Fibroblast of gingiva (primary cell): ENCODE results near the gene CDH13.
A peak's percentile ranks its signal among the peaks of the same experiment; 100 is the strongest.
"Not testable (repeated sequence)": the region's sequence is repeated elsewhere in the genome, so short reads cannot be mapped to it uniquely, and the experiment has no call there.

Experiments used
- DNase-seq: peaks from one replicate; pipeline ENCODE4 v3.0.0-alpha.2; 2011; ENCODE audit warnings: low read depth

Gene CDH13

GRCh38 chr16:82891424-82891823 is 264.7 kb downstream of the CDH13 start:
- DNase-seq, result no peak

- no peak for DNase-seq
Measured at GRCh38 chr16:82891918-82892317, 265.1 kb downstream of the CDH13 start.

GRCh38 chr16:82892324-82892723 is 265.6 kb downstream of the CDH13 start:
- DNase-seq, result no peak

GRCh38 chr16:82895843-82896242 is 269.1 kb downstream of the CDH13 start:
- DNase-seq, result no peak

- no peak for DNase-seq
Measured at GRCh38 chr16:82899006-82899405, 272.2 kb downstream of the CDH13 start.

- DNase-seq, result peak; percentile 36
Measured at GRCh38 chr16:82899731-82900450, 273.1 kb downstream of the CDH13 start.

- DNase-seq, result no peak
Measured at GRCh38 chr16:82900559-82900958, 273.8 kb downstream of the CDH13 start.

- DNase-seq, result no peak
Measured at GRCh38 chr16:82911925-82912324, 285.2 kb downstream of the CDH13 start.

GRCh38 chr16:82915139-82915824 is 288.5 kb downstream of the CDH13 start:
- DNase-seq, result no peak

GRCh38 chr16:82917886-82918595 is 291.3 kb downstream of the CDH13 start:
- DNase-seq, result no peak

- DNase-seq, result no peak
Measured at GRCh38 chr16:82924075-82924854, 297.5 kb downstream of the CDH13 start.

- no peak for DNase-seq
Measured at GRCh38 chr16:82926500-82926899, 299.7 kb downstream of the CDH13 start.

- not testable (repeated sequence) for DNase-seq
Measured at GRCh38 chr16:82933933-82934332, 307.2 kb downstream of the CDH13 start.

- DNase-seq, result no peak
Measured at GRCh38 chr16:82935766-82936165, 309.0 kb downstream of the CDH13 start.

GRCh38 chr16:82936941-82937551 is 310.3 kb downstream of the CDH13 start:
- no peak for DNase-seq

- no peak for DNase-seq
Measured at GRCh38 chr16:82937926-82938520, 311.3 kb downstream of the CDH13 start.

GRCh38 chr16:82943371-82943770 is 316.6 kb downstream of the CDH13 start:
- DNase-seq, result no peak

GRCh38 chr16:82945420-82946101 is 318.8 kb downstream of the CDH13 start:
- DNase-seq, result no peak

- no peak for DNase-seq
Measured at GRCh38 chr16:82947698-82948097, 320.9 kb downstream of the CDH13 start.

GRCh38 chr16:82949016-82949415 is 322.2 kb downstream of the CDH13 start:
- DNase-seq, result no peak

- no peak for DNase-seq
Measured at GRCh38 chr16:82953517-82953916, 326.7 kb downstream of the CDH13 start.
